ENCODE results near the gene EMC8.
"Not testable (repeated sequence)": the region's sequence is repeated elsewhere in the genome, so short reads cannot be mapped to it uniquely, and the experiment has no call there.

The EMC8 gene

GRCh38 chr16:85799497-85800320 is at the start of gene EMC8, which contains the start of gene COX4I1:
TSS of gene EMC8 (minus strand) at chr16:85799544. CDS start at chr16:85799295, 249 bp downstream.
TSS of gene COX4I1 (plus strand) at chr16:85799695. CDS start at chr16:85801206, 1,511 bp downstream.
- DNase-seq = peak; percentile 91

- no peak for DNase-seq
Measured at GRCh38 chr16:85848986-85849385, 49.6 kb upstream of the EMC8 start.

DNA sequence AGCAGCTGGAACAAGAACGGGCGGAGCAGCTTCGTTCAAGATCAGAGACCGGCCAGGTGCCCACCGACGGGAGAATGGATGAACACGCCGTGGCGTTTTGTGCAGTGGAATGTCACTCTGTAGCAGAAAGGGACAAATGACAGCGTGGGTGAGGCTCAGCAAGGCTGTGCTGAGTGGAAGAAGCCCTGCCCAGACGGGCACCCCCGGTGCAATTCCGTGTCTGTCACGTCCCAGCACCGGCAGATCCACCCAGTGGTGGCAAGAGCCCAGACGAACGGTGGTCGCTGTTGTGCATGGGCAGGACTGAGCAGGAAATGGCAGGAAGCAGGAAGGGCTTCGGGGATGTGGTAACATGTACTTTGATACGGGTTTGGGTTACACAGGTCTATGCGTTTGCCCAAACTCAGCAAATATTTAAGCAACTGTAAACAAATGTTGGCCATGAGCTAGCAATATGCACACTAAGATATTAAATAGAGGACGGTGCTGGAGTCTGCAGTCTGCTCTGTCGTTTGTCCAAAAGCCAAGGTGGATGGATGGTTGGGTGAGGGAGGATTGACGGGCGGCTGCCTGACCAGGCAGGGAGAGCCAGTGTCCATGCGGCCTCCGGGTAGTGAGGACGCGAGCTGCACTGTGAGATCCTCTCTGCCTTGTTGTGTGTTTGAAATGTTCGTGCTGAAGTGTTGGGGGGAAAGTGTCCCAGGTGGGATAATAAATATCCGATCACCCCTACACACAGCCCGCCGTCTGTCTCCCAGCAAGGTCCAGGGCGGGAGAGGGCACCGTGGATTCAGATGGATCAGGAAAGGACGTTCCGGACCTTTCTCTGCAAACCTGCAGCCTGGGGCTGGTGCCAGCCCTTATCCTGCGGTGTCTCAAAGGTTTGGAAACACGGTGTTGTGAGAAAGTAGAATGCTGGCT is 48.6 kb upstream of the EMC8 start:
- DNase-seq = no peak

- DNase-seq = no peak
Measured at GRCh38 chr16:85847036-85847435, 47.7 kb upstream of the EMC8 start.

- no peak for DNase-seq
Measured at GRCh38 chr16:85846461-85846860, 47.1 kb upstream of the EMC8 start.

- DNase-seq = no peak
Measured at GRCh38 chr16:85845266-85845665, 45.9 kb upstream of the EMC8 start.

DNA sequence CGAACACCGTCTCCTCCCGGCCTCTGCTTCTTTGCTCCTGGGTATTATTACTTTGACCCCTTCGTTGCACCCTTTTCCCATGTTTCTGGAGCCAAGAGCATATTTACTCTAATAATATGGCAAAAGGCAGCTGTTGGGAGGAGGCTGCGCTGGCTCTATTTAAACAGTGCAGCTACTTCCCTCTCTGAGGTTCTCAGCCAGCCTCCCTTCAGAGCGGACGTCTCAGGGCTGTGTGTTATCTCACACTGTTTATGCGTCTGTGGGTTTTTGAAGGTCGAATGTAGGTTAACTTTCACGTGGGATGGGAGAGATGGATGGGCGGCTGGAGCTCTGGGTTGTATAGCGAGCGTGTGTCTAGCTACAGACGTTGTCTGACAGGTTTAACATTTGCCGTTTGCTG is 45.4 kb upstream of the EMC8 start:
- no peak for DNase-seq

DNA sequence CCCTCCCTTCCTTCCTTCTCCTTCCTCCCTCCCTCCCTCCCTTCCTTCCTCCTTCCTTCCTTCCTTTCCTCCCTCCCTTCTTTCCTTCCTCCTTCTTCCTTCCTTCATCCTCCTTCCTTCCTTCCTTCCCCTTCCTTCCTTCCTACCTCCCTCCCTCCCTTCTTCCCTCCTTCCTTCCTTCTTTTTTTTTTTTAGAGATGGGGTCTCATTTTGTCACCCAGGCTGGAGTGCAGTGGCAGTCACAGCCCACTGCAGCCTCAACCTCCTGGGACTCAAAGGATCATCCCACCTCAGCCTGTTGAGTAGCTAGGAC is 44.8 kb upstream of the EMC8 start:
- no peak for DNase-seq

DNA sequence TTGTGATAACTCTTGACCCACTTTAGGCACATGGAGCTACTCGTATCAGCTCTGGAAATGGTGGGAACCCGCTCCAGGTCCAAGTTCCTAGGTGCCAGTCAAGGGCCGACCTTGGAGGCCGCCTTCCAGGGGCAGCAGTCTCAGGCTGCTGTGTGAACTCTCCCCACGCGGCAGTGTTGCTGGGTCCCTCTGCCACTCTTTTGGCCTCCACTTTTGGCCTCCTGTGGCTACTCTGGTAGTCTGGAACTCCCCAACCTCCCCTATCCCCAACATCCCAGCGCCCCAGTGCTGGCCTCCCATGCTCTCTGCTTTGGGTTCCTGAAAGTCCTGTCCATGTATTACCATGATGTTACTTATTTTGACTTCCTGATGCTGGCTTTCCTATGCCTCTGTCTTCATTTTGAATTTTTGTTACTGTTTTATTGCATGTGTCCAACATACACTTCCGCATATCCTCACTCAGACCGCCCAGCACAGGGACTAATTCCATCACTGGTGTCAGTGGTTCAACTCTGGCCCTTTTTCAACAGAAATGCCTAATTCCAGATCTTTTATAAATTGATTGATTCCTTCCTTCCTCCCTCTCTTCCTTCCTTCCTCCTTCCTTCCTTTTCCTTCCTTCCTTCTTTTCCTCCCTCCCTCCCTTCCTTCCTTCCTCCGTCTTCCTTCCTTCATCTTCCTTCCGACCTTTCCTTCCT is 44.3 kb upstream of the EMC8 start:
- DNase-seq = no peak

- DNase-seq = no peak
Measured at GRCh38 chr16:85842848-85843247, 43.5 kb upstream of the EMC8 start.

DNA sequence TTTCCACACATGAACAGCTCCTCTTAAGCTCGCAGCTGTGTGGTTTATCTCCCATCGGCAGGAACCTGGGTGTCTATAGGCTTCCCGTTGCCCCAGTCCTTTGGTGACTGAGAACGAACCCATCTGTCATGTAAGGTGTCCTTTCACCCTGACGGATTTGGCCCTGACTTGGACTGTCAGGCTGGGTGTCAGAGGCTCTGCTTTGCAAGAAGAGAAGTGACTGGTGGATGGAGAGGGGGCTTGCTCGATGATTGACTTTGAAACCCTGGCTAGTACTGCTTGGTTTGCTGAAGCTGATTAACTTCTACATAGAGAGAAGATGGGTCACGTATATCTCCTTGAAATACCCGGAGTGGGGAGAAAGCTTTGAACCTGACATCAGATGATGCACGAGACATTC is 43.1 kb upstream of the EMC8 start:
- no peak for DNase-seq

DNA sequence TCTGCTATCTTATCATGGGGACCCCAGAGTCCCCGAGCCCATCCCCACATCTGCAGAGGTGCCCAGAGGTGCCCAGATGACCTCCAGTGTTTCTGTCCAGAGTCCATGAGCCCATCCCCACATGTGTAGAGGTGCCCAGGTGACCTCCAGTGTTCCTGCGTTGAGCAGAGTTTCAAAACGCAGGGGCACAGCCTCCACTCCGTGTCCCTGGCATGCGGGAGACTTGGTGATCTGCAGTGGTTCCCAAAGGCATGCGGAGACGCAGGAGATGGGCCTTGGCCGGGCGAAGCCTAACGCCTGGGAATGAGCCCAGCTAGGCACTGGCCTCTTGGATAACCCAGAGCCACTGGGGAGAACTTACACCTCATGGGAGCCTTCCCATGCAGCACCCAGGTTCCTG is 41.5 kb upstream of the EMC8 start:
- DNase-seq = no peak

DNA sequence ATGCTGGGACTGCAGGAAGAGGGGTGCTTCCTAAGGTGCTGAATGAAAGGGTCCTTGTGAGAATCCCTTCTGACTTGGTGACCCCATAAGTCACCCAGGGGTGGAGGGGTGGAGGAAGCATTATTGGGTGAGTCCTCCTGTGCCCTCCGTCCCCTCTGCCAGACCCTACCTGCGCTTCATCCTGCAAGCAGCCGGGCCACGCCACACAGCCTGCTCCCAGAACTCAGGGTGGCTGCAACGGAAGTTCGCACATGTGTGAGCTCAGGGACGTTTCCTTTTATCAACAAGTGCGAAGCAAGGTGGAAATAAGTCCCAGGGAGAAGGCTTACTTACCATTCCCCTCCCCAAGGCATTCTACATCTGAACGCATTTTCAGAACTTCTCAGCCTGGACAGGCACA is 41.1 kb upstream of the EMC8 start:
- no peak for DNase-seq

GRCh38 chr16:85839681-85840240 is 40.4 kb upstream of the EMC8 start:
- no peak for DNase-seq

GRCh38 chr16:85838876-85839585 is 39.7 kb upstream of the EMC8 start:
- no peak for DNase-seq

GRCh38 chr16:85838381-85838780 is 39.0 kb upstream of the EMC8 start:
- no peak for DNase-seq

DNA sequence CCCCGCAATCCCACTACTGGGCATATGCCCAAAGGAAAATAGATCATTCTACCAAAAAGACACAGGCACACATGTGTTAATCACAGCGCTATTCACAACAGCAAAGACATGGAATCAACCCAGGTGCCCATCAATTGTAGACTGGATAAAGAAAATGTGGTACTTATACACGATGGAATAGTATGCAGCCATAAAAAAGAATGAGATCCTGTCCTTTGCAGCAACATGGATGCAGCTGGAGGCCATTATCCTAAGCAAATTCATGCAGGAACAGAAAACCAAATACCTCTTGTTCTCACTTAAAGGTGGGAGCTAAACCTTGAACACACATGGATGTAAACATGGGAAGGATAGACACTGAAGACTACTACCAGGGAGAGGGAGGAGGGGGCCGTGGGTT is 38.3 kb upstream of the EMC8 start:
- not testable (repeated sequence) for DNase-seq

DNA sequence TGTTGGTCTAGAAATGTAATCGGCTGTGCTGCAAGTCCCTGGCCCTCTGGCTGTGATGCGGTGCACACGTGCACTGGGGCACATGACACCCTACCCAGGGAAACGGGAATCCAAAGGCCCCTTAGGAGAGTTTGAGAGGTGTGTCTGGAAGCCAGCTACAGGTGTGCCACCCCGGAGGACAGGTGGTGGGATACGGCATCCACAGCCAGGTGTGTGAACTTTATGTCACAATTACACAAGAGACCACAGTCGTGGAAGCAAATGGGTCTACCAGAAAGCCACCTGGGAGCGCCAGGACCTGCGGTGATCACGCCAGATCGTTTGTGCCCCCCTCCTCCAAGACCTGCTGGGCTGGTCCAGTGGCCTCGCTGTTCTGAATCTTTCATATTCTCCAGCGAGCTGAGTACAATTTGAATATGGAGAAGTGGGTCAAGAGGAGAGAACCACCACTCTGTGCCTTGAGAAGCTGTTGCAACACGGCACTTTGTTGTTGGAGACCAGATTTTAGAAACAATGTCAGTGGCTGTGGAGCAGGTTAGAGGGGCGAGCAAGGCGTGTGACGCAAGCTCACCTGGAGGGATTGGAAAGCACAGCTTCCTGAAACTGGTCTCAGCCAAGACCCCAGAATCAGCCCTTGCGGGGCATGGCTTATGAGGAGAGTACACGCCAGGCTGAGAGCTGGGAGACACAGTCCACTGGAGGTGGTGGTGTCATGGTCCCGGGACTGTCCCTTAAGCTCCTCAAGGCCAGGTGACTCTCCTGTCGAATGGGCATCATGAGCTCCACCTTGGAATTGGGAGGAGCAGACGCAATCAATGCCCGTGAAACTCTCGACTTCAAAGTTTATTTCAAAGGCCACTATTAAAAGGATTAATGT is 37.6 kb upstream of the EMC8 start:
- DNase-seq = no peak

DNA sequence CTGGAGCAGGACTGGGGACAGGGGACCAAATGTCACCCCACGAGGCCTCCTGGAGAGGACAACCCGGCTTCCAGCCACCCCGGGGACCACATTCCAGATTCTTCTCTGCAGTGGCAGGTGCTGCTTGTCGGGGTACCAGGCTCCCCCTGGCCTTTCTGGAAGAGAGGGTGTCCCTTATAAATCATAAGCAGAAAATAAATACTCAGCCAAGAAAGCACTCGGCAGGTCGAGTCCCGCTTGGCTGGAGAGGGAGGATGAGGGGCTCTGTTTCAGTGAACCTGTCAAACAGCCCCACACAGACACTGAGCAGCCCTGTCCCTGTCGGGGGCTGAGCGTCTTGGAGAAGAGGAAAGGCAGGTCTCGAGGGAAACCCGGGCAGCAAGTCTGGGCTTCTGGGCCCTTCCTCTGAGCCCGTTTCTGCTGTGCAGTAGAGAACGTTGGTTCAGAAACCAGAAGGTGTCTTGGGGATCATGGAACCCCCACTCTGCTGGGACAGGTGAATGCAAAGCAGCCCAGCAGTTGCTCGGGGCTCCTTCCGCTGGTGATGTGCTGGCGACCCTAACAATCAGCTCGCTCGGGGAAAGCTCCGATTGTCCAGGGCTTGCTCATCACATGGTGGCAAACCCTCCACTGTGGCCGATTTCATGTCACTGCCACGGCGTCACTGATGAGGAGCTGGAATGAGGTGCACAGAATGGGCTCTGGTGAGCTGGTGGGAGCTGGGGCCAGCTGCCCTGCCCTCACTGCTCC is 36.8 kb upstream of the EMC8 start:
- DNase-seq = no peak

GRCh38 chr16:85835227-85835751 is 35.9 kb upstream of the EMC8 start:
- DNase-seq = no peak
